GM18505 (cell line): ENCODE data around the gene MBNL1.

Experiments used
- ATAC-seq: cut with Tn5 transposase; IDR thresholded peaks from one replicate; pipeline ENCODE4 v1.9.1; 2021; ENCODE audit not compliant: unreplicated experiment
- POLR2A ChIP-seq: IDR thresholded peaks from 4 replicates; pipeline ENCODE4 v1.6.1; 2011; ENCODE audit warnings: borderline replicate concordance; ENCODE audit not compliant: insufficient read depth, insufficient read length; ENCODE audit errors: extremely low read depth

MBNL1 gene

GRCh38 chr3:152307829-152308474, 39.2 kb downstream of the MBNL1 start:
- no peak for TF ChIP-seq POLR2A
- ATAC-seq: no peak

GRCh38 chr3:152308475-152308844, 39.7 kb downstream of the MBNL1 start:
- TF ChIP-seq POLR2A: no peak
- ATAC-seq: no peak

- no peak for ATAC-seq
These were observed 40.3 kb downstream of the MBNL1 start for GRCh38 chr3:152309031-152309430.

GRCh38 chr3:152309535-152310307, 41.0 kb downstream of the MBNL1 start:
- ATAC-seq: no peak
- TF ChIP-seq POLR2A: no peak

More at GRCh38 chr3:152309031-152309430, 40.3 kb downstream of the MBNL1 start:
- no peak for TF ChIP-seq POLR2A

GRCh38 chr3:152313430-152313829, 44.7 kb downstream of the MBNL1 start:
- ATAC-seq: no peak

GRCh38 chr3:152313914-152314313, 45.2 kb downstream of the MBNL1 start:
- ATAC-seq: no peak
- no peak for TF ChIP-seq POLR2A

More at GRCh38 chr3:152313430-152313829, 44.7 kb downstream of the MBNL1 start:
- TF ChIP-seq POLR2A: no peak

- no peak for TF ChIP-seq POLR2A
These were observed 46.1 kb downstream of the MBNL1 start for GRCh38 chr3:152314677-152315353.

GRCh38 chr3:152315623-152316022, 46.9 kb downstream of the MBNL1 start:
- no peak for ATAC-seq
- TF ChIP-seq POLR2A: no peak

More at GRCh38 chr3:152314677-152315353, 46.1 kb downstream of the MBNL1 start:
- no peak for ATAC-seq

GRCh38 chr3:152316318-152316717, 47.6 kb downstream of the MBNL1 start:
- no peak for TF ChIP-seq POLR2A
- ATAC-seq: no peak

GRCh38 chr3:152317184-152317583, 48.5 kb downstream of the MBNL1 start:
- ATAC-seq: no peak
- TF ChIP-seq POLR2A: no peak

- TF ChIP-seq POLR2A: no peak
- no peak for ATAC-seq
These were observed 49.2 kb downstream of the MBNL1 start for GRCh38 chr3:152317956-152318355.

GRCh38 chr3:152318512-152318911, 49.8 kb downstream of the MBNL1 start:
- ATAC-seq: no peak
- no peak for TF ChIP-seq POLR2A

- no peak for ATAC-seq
- no peak for TF ChIP-seq POLR2A
These were observed 50.5 kb downstream of the MBNL1 start for GRCh38 chr3:152319256-152319655.
